LNCAP (cell line): ENCODE results near the gene ABHD12.

Experiments used
- TF ChIP-seq, protein P1 (sequence below): fragments of 450-650 bp; IDR thresholded peaks from 2 replicates; pipeline ENCODE4 v1.5.1; 2017; ENCODE audit warnings: mild to moderate bottlenecking

The ABHD12 gene

DNA sequence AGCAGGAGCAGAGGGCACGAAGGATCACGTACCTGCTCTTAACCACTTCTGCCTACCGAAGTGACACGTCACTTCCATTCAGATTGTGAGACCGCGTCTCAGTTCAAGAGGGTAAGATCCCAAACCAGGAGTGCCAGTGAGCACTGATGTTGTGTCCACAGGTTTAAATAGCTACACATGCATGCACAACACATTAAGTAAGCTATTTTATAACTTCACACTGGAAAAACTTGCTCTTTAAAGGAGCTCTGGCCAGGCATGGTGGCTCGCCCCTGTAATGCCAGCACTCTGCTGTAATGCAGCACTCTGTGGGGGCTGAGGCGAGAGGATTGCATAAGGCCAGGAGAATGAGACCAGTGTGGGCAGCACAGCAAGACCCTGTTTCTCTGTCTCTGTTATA, 21.1 kb downstream of the ABHD12 start:
- TF ChIP-seq, protein P1, sequence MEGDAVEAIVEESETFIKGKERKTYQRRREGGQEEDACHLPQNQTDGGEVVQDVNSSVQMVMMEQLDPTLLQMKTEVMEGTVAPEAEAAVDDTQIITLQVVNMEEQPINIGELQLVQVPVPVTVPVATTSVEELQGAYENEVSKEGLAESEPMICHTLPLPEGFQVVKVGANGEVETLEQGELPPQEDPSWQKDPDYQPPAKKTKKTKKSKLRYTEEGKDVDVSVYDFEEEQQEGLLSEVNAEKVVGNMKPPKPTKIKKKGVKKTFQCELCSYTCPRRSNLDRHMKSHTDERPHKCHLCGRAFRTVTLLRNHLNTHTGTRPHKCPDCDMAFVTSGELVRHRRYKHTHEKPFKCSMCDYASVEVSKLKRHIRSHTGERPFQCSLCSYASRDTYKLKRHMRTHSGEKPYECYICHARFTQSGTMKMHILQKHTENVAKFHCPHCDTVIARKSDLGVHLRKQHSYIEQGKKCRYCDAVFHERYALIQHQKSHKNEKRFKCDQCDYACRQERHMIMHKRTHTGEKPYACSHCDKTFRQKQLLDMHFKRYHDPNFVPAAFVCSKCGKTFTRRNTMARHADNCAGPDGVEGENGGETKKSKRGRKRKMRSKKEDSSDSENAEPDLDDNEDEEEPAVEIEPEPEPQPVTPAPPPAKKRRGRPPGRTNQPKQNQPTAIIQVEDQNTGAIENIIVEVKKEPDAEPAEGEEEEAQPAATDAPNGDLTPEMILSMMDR, result no peak

GRCh38 chr20:25368976-25369375, 21.7 kb downstream of the ABHD12 start:
- TF ChIP-seq, protein P1, result no peak

GRCh38 chr20:25368526-25368925, 22.1 kb downstream of the ABHD12 start:
- TF ChIP-seq, protein P1, result no peak

GRCh38 chr20:25364879-25365699, 25.5 kb downstream of the ABHD12 start:
- TF ChIP-seq, protein P1, result no peak

GRCh38 chr20:25364180-25364788, 26.4 kb downstream of the ABHD12 start:
- TF ChIP-seq, protein P1, result no peak

GRCh38 chr20:25361287-25361683, 29.4 kb downstream of the ABHD12 start:
- TF ChIP-seq, protein P1, result no peak

- TF ChIP-seq, protein P1, result no peak
These were observed 29.9 kb downstream of the ABHD12 start for GRCh38 chr20:25360631-25361286.
